ENCODE results near the gene GBX2. TPM values are rescaled to one million over a fixed set of nuclear protein-coding genes. Genes with fewer than 3 reads are reported as not detected.

The GBX2 gene
- total RNA-seq, 1 experiment from 2014 or later: 25.6 TPM

GRCh38 chr2:236180076-236180816 lies 12.1 kb upstream of the GBX2 start:
- ATAC-seq (no peak), DNase-seq (ENCODE audit: low spot score) (no peak)
- H3K4me1 Mint-ChIP-seq: peaks cover 30% of the 10 kb centered on the region
- H3K27me3 Mint-ChIP-seq (ENCODE audit: low read depth): peaks cover 47% of the 10 kb centered on the region
- H3K36me3 Mint-ChIP-seq: peaks cover 8% of the 10 kb centered on the region
- peak overlapping the region; percentile 69 for H3K4me3 Mint-ChIP-seq
- ChIA-PET CTCF (interaction anchor here (0.6 to 3.9 kb wide), 55 partner anchors 9 to 677 kb away, joined by 3 to 41 read pairs (median 5); partner anchors contain the start of gene GBX2), POLR2A (no interaction called here)
- peaks cover 20% of the 10 kb centered on the region for H3K9me3 Mint-ChIP-seq
- TF ChIP-seq FOXK1 (CRISPR knock-in tag; IDR thresholded peaks at IDR 0.05): no peak
- TF ChIP-seq ATF1 (CRISPR knock-in tag; IDR thresholded peaks at IDR 0.05): no peak
- no peak for TF ChIP-seq PRRX2 (CRISPR knock-in tag; IDR thresholded peaks at IDR 0.05)
- TF ChIP-seq TEAD1 (CRISPR knock-in tag; IDR thresholded peaks at IDR 0.05): no peak
- no peak overlapping the region; the same call in 1 of the 2 replicates for H3K27ac Mint-ChIP-seq

GRCh38 chr2:236179236-236180075 lies 11.3 kb upstream of the GBX2 start:
- Mint-ChIP-seq H3K4me1 (peaks cover 38% of the 10 kb centered on the region), H3K27ac (no peak overlapping the region), H3K27me3 (ENCODE audit: low read depth) (peaks cover 52% of the 10 kb centered on the region), H3K4me3 (peak overlapping the region; percentile 76), H3K9me3 (peaks cover 12% of the 10 kb centered on the region), H3K36me3 (peaks cover 3% of the 10 kb centered on the region; the same call in 1 of the 2 replicates)
- CTCF ChIA-PET: interaction anchor here (0.6 to 3.9 kb wide), 20 partner anchors 11 to 433 kb away, joined by 3 to 41 read pairs (median 10); partner anchors contain the start of gene GBX2
- ATAC-seq (no peak; the same call in 1 of the 2 replicates), DNase-seq (ENCODE audit: low spot score) (peak; percentile 30)
- TF ChIP-seq ETV6 (CRISPR knock-in tag; IDR thresholded peaks at IDR 0.05) (no peak), SOX15 (CRISPR knock-in tag; IDR thresholded peaks at IDR 0.05) (no peak), ZNF423 (CRISPR knock-in tag; IDR thresholded peaks at IDR 0.05) (peak; percentile 21; the same call in 1 of the 2 replicates), FOXP1 (CRISPR knock-in tag; IDR thresholded peaks at IDR 0.05; ENCODE audit: borderline replicate concordance) (peak; percentile 70; the same call in 1 of the 2 replicates), RELA (CRISPR knock-in tag; IDR thresholded peaks at IDR 0.05; ENCODE audit: borderline replicate concordance) (peak; percentile 23; the same call in 1 of the 2 replicates), ELF4 (CRISPR knock-in tag; IDR thresholded peaks at IDR 0.05; ENCODE audit: low read depth) (no peak), ATF1 (CRISPR knock-in tag; IDR thresholded peaks at IDR 0.05) (no peak), SP1 (CRISPR knock-in tag; conservative IDR thresholded peaks at IDR 0.05) (peak; percentile 54; the same call in 1 of the 2 replicates), ZNF219 (CRISPR knock-in tag; IDR thresholded peaks at IDR 0.05; ENCODE audit: borderline replicate concordance) (peak; percentile 95; the same call in 1 of the 2 replicates), ATF3 (CRISPR knock-in tag; conservative IDR thresholded peaks at IDR 0.05) (no peak), ZNF671 (CRISPR knock-in tag; IDR thresholded peaks at IDR 0.05) (no peak), GTF2I (CRISPR knock-in tag; conservative IDR thresholded peaks at IDR 0.05) (no peak)
- TF ChIP-seq, protein P1, sequence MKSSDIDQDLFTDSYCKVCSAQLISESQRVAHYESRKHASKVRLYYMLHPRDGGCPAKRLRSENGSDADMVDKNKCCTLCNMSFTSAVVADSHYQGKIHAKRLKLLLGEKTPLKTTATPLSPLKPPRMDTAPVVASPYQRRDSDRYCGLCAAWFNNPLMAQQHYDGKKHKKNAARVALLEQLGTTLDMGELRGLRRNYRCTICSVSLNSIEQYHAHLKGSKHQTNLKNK (CRISPR knock-in tag; IDR thresholded peaks at IDR 0.05): no peak
- TF ChIP-seq, protein P2, sequence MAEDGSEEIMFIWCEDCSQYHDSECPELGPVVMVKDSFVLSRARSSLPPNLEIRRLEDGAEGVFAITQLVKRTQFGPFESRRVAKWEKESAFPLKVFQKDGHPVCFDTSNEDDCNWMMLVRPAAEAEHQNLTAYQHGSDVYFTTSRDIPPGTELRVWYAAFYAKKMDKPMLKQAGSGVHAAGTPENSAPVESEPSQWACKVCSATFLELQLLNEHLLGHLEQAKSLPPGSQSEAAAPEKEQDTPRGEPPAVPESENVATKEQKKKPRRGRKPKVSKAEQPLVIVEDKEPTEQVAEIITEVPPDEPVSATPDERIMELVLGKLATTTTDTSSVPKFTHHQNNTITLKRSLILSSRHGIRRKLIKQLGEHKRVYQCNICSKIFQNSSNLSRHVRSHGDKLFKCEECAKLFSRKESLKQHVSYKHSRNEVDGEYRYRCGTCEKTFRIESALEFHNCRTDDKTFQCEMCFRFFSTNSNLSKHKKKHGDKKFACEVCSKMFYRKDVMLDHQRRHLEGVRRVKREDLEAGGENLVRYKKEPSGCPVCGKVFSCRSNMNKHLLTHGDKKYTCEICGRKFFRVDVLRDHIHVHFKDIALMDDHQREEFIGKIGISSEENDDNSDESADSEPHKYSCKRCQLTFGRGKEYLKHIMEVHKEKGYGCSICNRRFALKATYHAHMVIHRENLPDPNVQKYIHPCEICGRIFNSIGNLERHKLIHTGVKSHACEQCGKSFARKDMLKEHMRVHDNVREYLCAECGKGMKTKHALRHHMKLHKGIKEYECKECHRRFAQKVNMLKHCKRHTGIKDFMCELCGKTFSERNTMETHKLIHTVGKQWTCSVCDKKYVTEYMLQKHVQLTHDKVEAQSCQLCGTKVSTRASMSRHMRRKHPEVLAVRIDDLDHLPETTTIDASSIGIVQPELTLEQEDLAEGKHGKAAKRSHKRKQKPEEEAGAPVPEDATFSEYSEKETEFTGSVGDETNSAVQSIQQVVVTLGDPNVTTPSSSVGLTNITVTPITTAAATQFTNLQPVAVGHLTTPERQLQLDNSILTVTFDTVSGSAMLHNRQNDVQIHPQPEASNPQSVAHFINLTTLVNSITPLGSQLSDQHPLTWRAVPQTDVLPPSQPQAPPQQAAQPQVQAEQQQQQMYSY (CRISPR knock-in tag; IDR thresholded peaks at IDR 0.05): no peak
- TF ChIP-seq, protein P3, sequence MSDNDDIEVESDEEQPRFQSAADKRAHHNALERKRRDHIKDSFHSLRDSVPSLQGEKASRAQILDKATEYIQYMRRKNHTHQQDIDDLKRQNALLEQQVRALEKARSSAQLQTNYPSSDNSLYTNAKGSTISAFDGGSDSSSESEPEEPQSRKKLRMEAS (CRISPR knock-in tag; IDR thresholded peaks at IDR 0.05): no peak
- POLR2A ChIA-PET: no interaction called here

Measured in WTC11 (cell line).